GM23248 (cell line): ENCODE measurements around the gene FBXW4.

ENCODE experiments used
- EZH2 ChIP-seq: fragments of 200-600 bp; sonication (generic); IDR thresholded peaks from 2 replicates; pipeline ENCODE4 v1.6.1; 2018; ENCODE audit warnings: antibody characterized with exemption, mild to moderate bottlenecking; ENCODE audit not compliant: insufficient read depth, poor library complexity, severe bottlenecking
- EZH2phosphoT487 ChIP-seq: fragments of 200-600 bp; sonication (generic); IDR thresholded peaks from 2 replicates; pipeline ENCODE4 v1.6.1; 2018; ENCODE audit warnings: antibody characterized with exemption, moderate library complexity, mild to moderate bottlenecking, low read depth; ENCODE audit not compliant: insufficient read depth

GRCh38 chr10:101708073-101708472 lies 13.1 kb upstream of the FBXW4 start:
- TF ChIP-seq EZH2 (no peak), EZH2phosphoT487 (no peak)
